ENCODE measurements around the gene MRTFA. TPM values are rescaled to one million over a fixed set of nuclear protein-coding genes. Genes with fewer than 3 reads are reported as not detected.

MRTFA gene
- total RNA-seq, 2 experiments from 2014 or later: 47.7 to 66.9 TPM

- Histone ChIP-seq H3K79me2 (ENCODE audit: insufficient read depth, low read depth, low read length) (peaks cover 91% of the 10 kb centered on the region), H4K20me1 (ENCODE audit: insufficient read depth, low read length) (no peaks in the 10 kb centered on the region), H3K27ac (ENCODE audit: low read depth, low read length, poor library complexity, severe bottlenecking) (no peak overlapping the region)
Observed at GRCh38 chr22:40452730-40453487, 183.6 kb downstream of the MRTFA start.

GRCh38 chr22:40451210-40451609 is 185.3 kb downstream of the MRTFA start:
- CTCF ChIA-PET (ENCODE audit: unreplicated experiment): no interaction called here
- Histone ChIP-seq H3K9me2 (ENCODE audit: insufficient read depth, low read length) (no peaks in the 10 kb centered on the region), H2AFZ (ENCODE audit: low read length) (no peak overlapping the region), H3K9me3 (ENCODE audit: low read length) (no peaks in the 10 kb centered on the region), H3K27ac (ENCODE audit: low read depth, low read length, poor library complexity, severe bottlenecking) (no peak overlapping the region), H3K79me2 (ENCODE audit: insufficient read depth, low read depth, low read length) (peaks cover 89% of the 10 kb centered on the region), H4K20me1 (ENCODE audit: insufficient read depth, low read length) (no peaks in the 10 kb centered on the region), H3K4me1 (ENCODE audit: insufficient read depth, low read length, poor library complexity, severe bottlenecking) (peaks cover 33% of the 10 kb centered on the region), H3K36me3 (ENCODE audit: insufficient read depth, low read length) (peaks cover 70% of the 10 kb centered on the region), H3K4me2 (ENCODE audit: low read length) (no peak overlapping the region; the same call in 1 of the 2 replicates), H3K4me3 (ENCODE audit: low read depth, low read length, poor library complexity, severe bottlenecking) (no peak overlapping the region)
- TF ChIP-seq CTCF (conservative IDR thresholded peaks at IDR 0.05; ENCODE audit: low read length) (no peak), EZH2phosphoT487 (IDR thresholded peaks at IDR 0.05; ENCODE audit: borderline replicate concordance, low read depth, low read length) (no peak)
- intact Hi-C loops (cut with micrococcal nuclease; ENCODE audit: unreplicated experiment): no loop called here
- no peak for DNase-seq (ENCODE audit: low spot score)
- BruUV-seq (replicated peaks): no TSS peak
- POLR2A ChIA-PET: interaction anchor here (0.6 to 0.7 kb wide), 2 partner anchors 82 to 925 kb away, joined by 3 to 8 read pairs; no protein-coding TSS in a partner anchor

More at GRCh38 chr22:40452730-40453487, 183.6 kb downstream of the MRTFA start:
- Histone ChIP-seq H3K9me3 (ENCODE audit: low read length) (no peaks in the 10 kb centered on the region), H2AFZ (ENCODE audit: low read length) (no peak overlapping the region), H3K9me2 (ENCODE audit: insufficient read depth, low read length) (no peaks in the 10 kb centered on the region), H3K4me2 (ENCODE audit: low read length) (peak overlapping the region; percentile 34; the same call in 1 of the 2 replicates), H3K4me1 (ENCODE audit: insufficient read depth, low read length, poor library complexity, severe bottlenecking) (peaks cover 49% of the 10 kb centered on the region), H3K36me3 (ENCODE audit: insufficient read depth, low read length) (peaks cover 69% of the 10 kb centered on the region), H3K4me3 (ENCODE audit: low read depth, low read length, poor library complexity, severe bottlenecking) (no peak overlapping the region)
- no peak for DNase-seq (ENCODE audit: low spot score)
- no TSS peak for BruUV-seq (replicated peaks)
- intact Hi-C loops (cut with micrococcal nuclease; ENCODE audit: unreplicated experiment): no loop called here
- ChIA-PET POLR2A (interaction anchor here (0.7 to 1.5 kb wide), 3 partner anchors 9 to 184 kb away, joined by 5 to 7 read pairs (median 6); partner anchors contain the start of gene MRTFA), CTCF (ENCODE audit: unreplicated experiment) (no interaction called here)
- no peak for TF ChIP-seq CTCF (conservative IDR thresholded peaks at IDR 0.05; ENCODE audit: low read length)
- no peak for TF ChIP-seq EZH2phosphoT487 (IDR thresholded peaks at IDR 0.05; ENCODE audit: borderline replicate concordance, low read depth, low read length)

- TF ChIP-seq CTCF (conservative IDR thresholded peaks at IDR 0.05; ENCODE audit: low read length): no peak
- TF ChIP-seq EZH2phosphoT487 (IDR thresholded peaks at IDR 0.05; ENCODE audit: borderline replicate concordance, low read depth, low read length): no peak
- BruUV-seq (replicated peaks): no TSS peak
- Histone ChIP-seq H3K9me3 (ENCODE audit: low read length) (no peaks in the 10 kb centered on the region), H3K9me2 (ENCODE audit: insufficient read depth, low read length) (no peaks in the 10 kb centered on the region), H3K27ac (ENCODE audit: low read depth, low read length, poor library complexity, severe bottlenecking) (no peak overlapping the region), H3K4me2 (ENCODE audit: low read length) (no peak overlapping the region), H2AFZ (ENCODE audit: low read length) (no peak overlapping the region), H3K36me3 (ENCODE audit: insufficient read depth, low read length) (peaks cover 70% of the 10 kb centered on the region), H4K20me1 (ENCODE audit: insufficient read depth, low read length) (no peaks in the 10 kb centered on the region), H3K4me1 (ENCODE audit: insufficient read depth, low read length, poor library complexity, severe bottlenecking) (peaks cover 31% of the 10 kb centered on the region), H3K79me2 (ENCODE audit: insufficient read depth, low read depth, low read length) (peaks cover 87% of the 10 kb centered on the region), H3K4me3 (ENCODE audit: low read depth, low read length, poor library complexity, severe bottlenecking) (no peak overlapping the region)
- DNase-seq (ENCODE audit: low spot score): no peak
- intact Hi-C loops (cut with micrococcal nuclease; ENCODE audit: unreplicated experiment): no loop called here
- ChIA-PET CTCF (ENCODE audit: unreplicated experiment) (no interaction called here), POLR2A (no interaction called here)
Observed at GRCh38 chr22:40450616-40451015, 185.9 kb downstream of the MRTFA start.
